ENCODE results near the gene ANKFY1.

ANKFY1 gene

GRCh38 chr17:4247361-4247970 is 16.3 kb downstream of the ANKFY1 start:
- no peak overlapping the region for H3K4ac ChIP-seq (ENCODE audit: low read depth, low read length)
- H4K5ac ChIP-seq (ENCODE audit: low read length) = no peak overlapping the region
- DNase-seq = no peak
- WGBS (ENCODE audit: extremely low coverage, insufficient coverage, low lambda C conversion rate) = no CpG with 5 or more reads among the region's 5 CpGs
- H3K79me1 ChIP-seq (ENCODE audit: low read length) = peaks cover 29% of the 10 kb centered on the region
- no peak overlapping the region for H4K8ac ChIP-seq (ENCODE audit: low read depth, low read length)
- no peak overlapping the region for H2BK5ac ChIP-seq (ENCODE audit: low read length)
- H3K4me3 ChIP-seq (ENCODE audit: low read length) = no peak overlapping the region
- no peak overlapping the region for H3K4me2 ChIP-seq (ENCODE audit: low read length)
- H3K18ac ChIP-seq (ENCODE audit: low read length) = no peak overlapping the region
- no peak overlapping the region for H3K56ac ChIP-seq (ENCODE audit: low read length)
- no peak overlapping the region for H2AK5ac ChIP-seq (ENCODE audit: low read length)
- H3K23ac ChIP-seq (ENCODE audit: low read length) = no peak overlapping the region
- H2BK120ac ChIP-seq (ENCODE audit: low read depth, low read length) = no peak overlapping the region
- H3K9ac ChIP-seq (ENCODE audit: low read length) = no peak overlapping the region
- no peak overlapping the region for H3K27ac ChIP-seq (ENCODE audit: low read depth, low read length)
- H3K27me3 ChIP-seq (ENCODE audit: insufficient read depth, low read length, poor library complexity) = no peaks in the 10 kb centered on the region
- H3K79me2 ChIP-seq (ENCODE audit: control insufficient read depth, insufficient read depth, low read length) = peaks cover 47% of the 10 kb centered on the region
- peaks cover 6% of the 10 kb centered on the region for H3K4me1 ChIP-seq (ENCODE audit: control insufficient read depth, low read depth, low read length)
- H2BK15ac ChIP-seq (replicated peaks; ENCODE audit: low read depth) = no peak overlapping the region
- H3K36me3 ChIP-seq (ENCODE audit: control insufficient read depth, insufficient read depth, low read length) = no peaks in the 10 kb centered on the region

DNA sequence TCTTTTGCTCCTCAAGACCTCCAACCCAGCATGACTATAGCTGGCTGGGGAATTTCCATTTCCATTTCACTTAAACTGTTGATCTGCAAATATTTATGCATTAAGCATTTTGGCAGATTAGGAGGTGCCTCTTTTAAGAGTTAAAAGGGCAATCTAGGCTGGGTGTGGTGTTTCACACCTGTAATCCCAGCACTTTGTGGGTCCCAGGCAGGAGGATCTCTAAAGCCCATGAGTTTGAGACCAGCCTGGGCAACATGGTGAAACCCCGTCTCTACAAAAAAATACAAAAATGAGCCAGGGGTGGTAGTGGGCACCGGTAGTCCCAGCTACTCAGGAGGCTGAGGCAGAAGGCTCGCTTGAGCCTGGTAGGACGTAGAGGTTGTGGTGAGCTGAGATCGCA is 17.1 kb downstream of the ANKFY1 start:
- H3K27me3 ChIP-seq (ENCODE audit: insufficient read depth, low read length, poor library complexity) = no peaks in the 10 kb centered on the region
- no peak overlapping the region for H4K8ac ChIP-seq (ENCODE audit: low read depth, low read length)
- DNase-seq = no peak
- H3K36me3 ChIP-seq (ENCODE audit: control insufficient read depth, insufficient read depth, low read length) = no peaks in the 10 kb centered on the region
- H2BK120ac ChIP-seq (ENCODE audit: low read depth, low read length) = no peak overlapping the region
- no peak overlapping the region for H3K4me2 ChIP-seq (ENCODE audit: low read length)
- peaks cover 6% of the 10 kb centered on the region for H3K4me1 ChIP-seq (ENCODE audit: control insufficient read depth, low read depth, low read length)
- H4K5ac ChIP-seq (ENCODE audit: low read length) = no peak overlapping the region
- no peak overlapping the region for H3K27ac ChIP-seq (ENCODE audit: low read depth, low read length)
- no peak overlapping the region for H3K9ac ChIP-seq (ENCODE audit: low read length)
- H3K4ac ChIP-seq (ENCODE audit: low read depth, low read length) = no peak overlapping the region
- H3K4me3 ChIP-seq (ENCODE audit: low read length) = no peak overlapping the region
- no peak overlapping the region for H3K23ac ChIP-seq (ENCODE audit: low read length)
- no CpG with 5 or more reads among the region's 5 CpGs for WGBS (ENCODE audit: extremely low coverage, insufficient coverage, low lambda C conversion rate)
- peaks cover 47% of the 10 kb centered on the region for H3K79me2 ChIP-seq (ENCODE audit: control insufficient read depth, insufficient read depth, low read length)
- no peak overlapping the region for H2BK5ac ChIP-seq (ENCODE audit: low read length)
- no peak overlapping the region for H3K56ac ChIP-seq (ENCODE audit: low read length)
- no peak overlapping the region for H2BK15ac ChIP-seq (replicated peaks; ENCODE audit: low read depth)
- H3K79me1 ChIP-seq (ENCODE audit: low read length) = peaks cover 33% of the 10 kb centered on the region
- no peak overlapping the region for H3K18ac ChIP-seq (ENCODE audit: low read length)
- H2AK5ac ChIP-seq (ENCODE audit: low read length) = no peak overlapping the region

- peaks cover 2% of the 10 kb centered on the region for H3K36me3 ChIP-seq (ENCODE audit: control insufficient read depth, insufficient read depth, low read length)
- no peak overlapping the region for H2BK5ac ChIP-seq (ENCODE audit: low read length)
- no peak overlapping the region for H2AK5ac ChIP-seq (ENCODE audit: low read length)
- H3K4ac ChIP-seq (ENCODE audit: low read depth, low read length) = no peak overlapping the region
- no peak overlapping the region for H3K23ac ChIP-seq (ENCODE audit: low read length)
- H3K27ac ChIP-seq (ENCODE audit: low read depth, low read length) = no peak overlapping the region
- H3K18ac ChIP-seq (ENCODE audit: low read length) = no peak overlapping the region
- no CpG with 5 or more reads among the region's 11 CpGs for WGBS (ENCODE audit: extremely low coverage, insufficient coverage, low lambda C conversion rate)
- H2BK120ac ChIP-seq (ENCODE audit: low read depth, low read length) = no peak overlapping the region
- DNase-seq = no peak
- no peaks in the 10 kb centered on the region for H3K27me3 ChIP-seq (ENCODE audit: insufficient read depth, low read length, poor library complexity)
- H4K5ac ChIP-seq (ENCODE audit: low read length) = no peak overlapping the region
- no peak overlapping the region for H2BK15ac ChIP-seq (replicated peaks; ENCODE audit: low read depth)
- H3K79me2 ChIP-seq (ENCODE audit: control insufficient read depth, insufficient read depth, low read length) = peaks cover 17% of the 10 kb centered on the region
- H3K56ac ChIP-seq (ENCODE audit: low read length) = no peak overlapping the region
- H3K9ac ChIP-seq (ENCODE audit: low read length) = no peak overlapping the region
- H4K8ac ChIP-seq (ENCODE audit: low read depth, low read length) = no peak overlapping the region
- peaks cover 23% of the 10 kb centered on the region for H3K79me1 ChIP-seq (ENCODE audit: low read length)
- H3K4me3 ChIP-seq (ENCODE audit: low read length) = no peak overlapping the region
- H3K4me2 ChIP-seq (ENCODE audit: low read length) = no peak overlapping the region
- H3K4me1 ChIP-seq (ENCODE audit: control insufficient read depth, low read depth, low read length) = no peaks in the 10 kb centered on the region
Observed at GRCh38 chr17:4241535-4241934, 22.2 kb downstream of the ANKFY1 start.

DNA sequence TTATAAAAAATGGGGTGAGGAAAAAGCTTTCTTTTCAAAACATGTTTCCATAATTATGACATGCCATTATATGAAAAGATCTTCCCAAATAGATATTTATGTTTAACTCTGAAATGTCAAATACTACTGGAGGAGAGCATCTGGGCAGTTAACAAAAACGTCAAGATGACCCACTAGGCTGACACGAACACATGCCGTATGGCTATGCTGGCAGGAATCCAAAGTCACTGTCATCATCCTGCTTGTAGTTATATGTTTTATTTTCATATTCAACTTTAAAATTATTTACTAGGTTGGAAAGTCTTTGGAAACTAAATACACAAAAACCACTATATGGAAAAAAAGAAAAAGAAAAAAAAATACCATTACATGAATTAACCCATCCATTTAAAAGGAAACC is 27.3 kb downstream of the ANKFY1 start:
- no peak overlapping the region for H3K4ac ChIP-seq (ENCODE audit: low read depth, low read length)
- WGBS (ENCODE audit: extremely low coverage, insufficient coverage, low lambda C conversion rate) = no CpG with 5 or more reads among the region's 3 CpGs
- H3K79me2 ChIP-seq (ENCODE audit: control insufficient read depth, insufficient read depth, low read length) = no peaks in the 10 kb centered on the region
- no peak overlapping the region for H4K8ac ChIP-seq (ENCODE audit: low read depth, low read length)
- H3K4me1 ChIP-seq (ENCODE audit: control insufficient read depth, low read depth, low read length) = no peaks in the 10 kb centered on the region
- H3K18ac ChIP-seq (ENCODE audit: low read length) = no peak overlapping the region
- H4K5ac ChIP-seq (ENCODE audit: low read length) = no peak overlapping the region
- no peak overlapping the region for H2AK5ac ChIP-seq (ENCODE audit: low read length)
- no peak overlapping the region for H2BK5ac ChIP-seq (ENCODE audit: low read length)
- H2BK15ac ChIP-seq (replicated peaks; ENCODE audit: low read depth) = no peak overlapping the region
- peaks cover 2% of the 10 kb centered on the region for H3K79me1 ChIP-seq (ENCODE audit: low read length)
- no peak overlapping the region for H3K9ac ChIP-seq (ENCODE audit: low read length)
- H3K23ac ChIP-seq (ENCODE audit: low read length) = no peak overlapping the region
- no peak for DNase-seq
- H2BK120ac ChIP-seq (ENCODE audit: low read depth, low read length) = no peak overlapping the region
- no peaks in the 10 kb centered on the region for H3K27me3 ChIP-seq (ENCODE audit: insufficient read depth, low read length, poor library complexity)
- H3K36me3 ChIP-seq (ENCODE audit: control insufficient read depth, insufficient read depth, low read length) = peaks cover 6% of the 10 kb centered on the region
- H3K56ac ChIP-seq (ENCODE audit: low read length) = no peak overlapping the region
- no peak overlapping the region for H3K4me2 ChIP-seq (ENCODE audit: low read length)
- no peak overlapping the region for H3K27ac ChIP-seq (ENCODE audit: low read depth, low read length)
- H3K4me3 ChIP-seq (ENCODE audit: low read length) = no peak overlapping the region

GRCh38 chr17:4235372-4236279 is 28.2 kb downstream of the ANKFY1 start:
- no peak overlapping the region for H3K4ac ChIP-seq (ENCODE audit: low read depth, low read length)
- H3K9ac ChIP-seq (ENCODE audit: low read length) = no peak overlapping the region
- H2BK15ac ChIP-seq (replicated peaks; ENCODE audit: low read depth) = no peak overlapping the region
- no peak overlapping the region for H3K18ac ChIP-seq (ENCODE audit: low read length)
- no peak overlapping the region for H3K23ac ChIP-seq (ENCODE audit: low read length)
- no peak overlapping the region for H3K4me3 ChIP-seq (ENCODE audit: low read length)
- H2BK5ac ChIP-seq (ENCODE audit: low read length) = no peak overlapping the region
- no peak overlapping the region for H3K27ac ChIP-seq (ENCODE audit: low read depth, low read length)
- no peaks in the 10 kb centered on the region for H3K27me3 ChIP-seq (ENCODE audit: insufficient read depth, low read length, poor library complexity)
- H3K4me1 ChIP-seq (ENCODE audit: control insufficient read depth, low read depth, low read length) = no peaks in the 10 kb centered on the region
- no peak overlapping the region for H4K8ac ChIP-seq (ENCODE audit: low read depth, low read length)
- no peak overlapping the region for H2AK5ac ChIP-seq (ENCODE audit: low read length)
- no CpG with 5 or more reads among the region's 8 CpGs for WGBS (ENCODE audit: extremely low coverage, insufficient coverage, low lambda C conversion rate)
- no peak overlapping the region for H3K4me2 ChIP-seq (ENCODE audit: low read length)
- DNase-seq = no peak
- no peak overlapping the region for H3K56ac ChIP-seq (ENCODE audit: low read length)
- peaks cover 1% of the 10 kb centered on the region for H3K79me1 ChIP-seq (ENCODE audit: low read length)
- peaks cover 6% of the 10 kb centered on the region for H3K36me3 ChIP-seq (ENCODE audit: control insufficient read depth, insufficient read depth, low read length)
- H2BK120ac ChIP-seq (ENCODE audit: low read depth, low read length) = no peak overlapping the region
- no peaks in the 10 kb centered on the region for H3K79me2 ChIP-seq (ENCODE audit: control insufficient read depth, insufficient read depth, low read length)
- H4K5ac ChIP-seq (ENCODE audit: low read length) = no peak overlapping the region
